ENCODE results near the gene CHST3. TPM values are rescaled to one million over a fixed set of nuclear protein-coding genes. Genes with fewer than 3 reads are reported as not detected.

The CHST3 gene
- total RNA-seq, 1 experiment from 2014 or later = 44.6 TPM

DNA sequence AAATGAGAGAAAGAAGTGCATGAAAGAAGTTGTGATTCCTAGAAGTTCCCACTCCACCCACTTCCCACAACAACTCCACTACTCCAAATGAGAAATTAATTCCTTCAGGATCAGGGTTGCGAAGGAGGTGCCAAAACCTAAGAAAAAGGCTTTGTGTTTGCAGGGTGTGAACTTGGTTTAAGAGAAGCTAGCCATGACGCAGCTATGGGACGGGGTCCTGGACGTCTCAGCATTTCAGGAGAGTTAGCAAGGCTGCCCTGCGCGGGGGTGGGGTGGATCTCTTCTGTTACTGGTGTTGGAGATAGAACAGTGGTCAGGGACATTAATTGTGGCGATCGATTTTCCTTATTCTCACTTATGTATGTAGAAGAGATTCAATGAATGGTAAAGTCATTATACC is 61.2 kb downstream of the CHST3 start:
- peaks cover 14% of the 10 kb centered on the region for H3K4me1 ChIP-seq (ENCODE audit: control insufficient read depth, insufficient read depth, low read length)
- H3K27ac ChIP-seq (ENCODE audit: low read length) = no peak overlapping the region
- no peaks in the 10 kb centered on the region for H3K9me3 ChIP-seq (ENCODE audit: control insufficient read depth, insufficient read depth, low read depth, low read length)
- ChIA-PET POLR2A (no interaction called here), CTCF (interaction anchor here (0.9 kb wide), 1 partner anchor 23 kb away, joined by 3 read pairs; no protein-coding TSS in a partner anchor)
- no peak overlapping the region for H3K4me3 ChIP-seq (ENCODE audit: low read depth in 2 of 2, low read length in 2 of 2)
- intact Hi-C loops (cut with micrococcal nuclease; ENCODE audit: unreplicated experiment) (no loop called here), in situ Hi-C loops (cut with HindIII; ENCODE audit: low pct_unique_long_range_greater_than_20kb, low sequenced_read_pairs) (no loop called here)
- DNase-seq (ENCODE audit: low read depth, low spot score) (no peak), ATAC-seq (no peak)
- H3K36me3 ChIP-seq (ENCODE audit: control insufficient read depth, insufficient read depth, low read length) = no peaks in the 10 kb centered on the region
- BruUV-seq (replicated peaks) = no TSS peak
- no peak for TF ChIP-seq POLR2AphosphoS5 (IDR thresholded peaks at IDR 0.05; ENCODE audit: low read depth, low read length)
- TF ChIP-seq CTCF (IDR thresholded peaks at IDR 0.05) = no peak
- no peak for TF ChIP-seq SIN3A (IDR thresholded peaks at IDR 0.05; ENCODE audit: borderline replicate concordance, insufficient read depth, low read depth, low read length)
- no peak for TF ChIP-seq TCF7L2 (IDR thresholded peaks at IDR 0.05; ENCODE audit: low read depth, low read length)
- TF ChIP-seq, protein P1, sequence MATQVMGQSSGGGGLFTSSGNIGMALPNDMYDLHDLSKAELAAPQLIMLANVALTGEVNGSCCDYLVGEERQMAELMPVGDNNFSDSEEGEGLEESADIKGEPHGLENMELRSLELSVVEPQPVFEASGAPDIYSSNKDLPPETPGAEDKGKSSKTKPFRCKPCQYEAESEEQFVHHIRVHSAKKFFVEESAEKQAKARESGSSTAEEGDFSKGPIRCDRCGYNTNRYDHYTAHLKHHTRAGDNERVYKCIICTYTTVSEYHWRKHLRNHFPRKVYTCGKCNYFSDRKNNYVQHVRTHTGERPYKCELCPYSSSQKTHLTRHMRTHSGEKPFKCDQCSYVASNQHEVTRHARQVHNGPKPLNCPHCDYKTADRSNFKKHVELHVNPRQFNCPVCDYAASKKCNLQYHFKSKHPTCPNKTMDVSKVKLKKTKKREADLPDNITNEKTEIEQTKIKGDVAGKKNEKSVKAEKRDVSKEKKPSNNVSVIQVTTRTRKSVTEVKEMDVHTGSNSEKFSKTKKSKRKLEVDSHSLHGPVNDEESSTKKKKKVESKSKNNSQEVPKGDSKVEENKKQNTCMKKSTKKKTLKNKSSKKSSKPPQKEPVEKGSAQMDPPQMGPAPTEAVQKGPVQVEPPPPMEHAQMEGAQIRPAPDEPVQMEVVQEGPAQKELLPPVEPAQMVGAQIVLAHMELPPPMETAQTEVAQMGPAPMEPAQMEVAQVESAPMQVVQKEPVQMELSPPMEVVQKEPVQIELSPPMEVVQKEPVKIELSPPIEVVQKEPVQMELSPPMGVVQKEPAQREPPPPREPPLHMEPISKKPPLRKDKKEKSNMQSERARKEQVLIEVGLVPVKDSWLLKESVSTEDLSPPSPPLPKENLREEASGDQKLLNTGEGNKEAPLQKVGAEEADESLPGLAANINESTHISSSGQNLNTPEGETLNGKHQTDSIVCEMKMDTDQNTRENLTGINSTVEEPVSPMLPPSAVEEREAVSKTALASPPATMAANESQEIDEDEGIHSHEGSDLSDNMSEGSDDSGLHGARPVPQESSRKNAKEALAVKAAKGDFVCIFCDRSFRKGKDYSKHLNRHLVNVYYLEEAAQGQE (IDR thresholded peaks at IDR 0.05; ENCODE audit: insufficient read depth in 1 of 2, low read depth in 2 of 2, low read length in 1 of 2) = no peak
- H3K27me3 ChIP-seq (ENCODE audit: control insufficient read depth, insufficient read depth, low read length) = no peaks in the 10 kb centered on the region

DNA sequence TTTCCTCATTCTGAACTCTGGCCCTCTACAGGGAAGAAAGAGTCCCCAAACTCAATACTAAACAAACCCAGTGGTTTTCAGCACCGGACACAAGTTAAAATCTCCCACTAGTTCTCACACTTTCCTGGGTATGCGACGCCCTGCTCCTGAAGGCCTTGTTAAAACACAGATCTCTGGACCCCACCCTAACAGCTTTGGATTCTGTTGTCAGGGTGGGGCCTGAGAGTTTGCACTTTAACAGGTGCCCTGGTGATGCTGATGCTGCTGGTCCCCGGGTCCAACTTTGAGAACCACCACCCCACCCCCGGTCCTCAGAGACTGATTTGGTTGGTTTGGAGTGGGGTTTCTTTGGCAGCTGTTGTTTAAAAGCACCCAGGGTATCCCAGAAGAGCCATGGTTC is 61.6 kb downstream of the CHST3 start:
- TF ChIP-seq CTCF (IDR thresholded peaks at IDR 0.05) (no peak), POLR2AphosphoS5 (IDR thresholded peaks at IDR 0.05; ENCODE audit: low read depth, low read length) (no peak), TCF7L2 (IDR thresholded peaks at IDR 0.05; ENCODE audit: low read depth, low read length) (no peak), SIN3A (IDR thresholded peaks at IDR 0.05; ENCODE audit: borderline replicate concordance, insufficient read depth, low read depth, low read length) (no peak)
- TF ChIP-seq, protein P1 (IDR thresholded peaks at IDR 0.05; ENCODE audit: insufficient read depth in 1 of 2, low read depth in 2 of 2, low read length in 1 of 2) = no peak
- Histone ChIP-seq H3K9me3 (ENCODE audit: control insufficient read depth, insufficient read depth, low read depth, low read length) (no peaks in the 10 kb centered on the region), H3K4me3 (ENCODE audit: low read depth in 2 of 2, low read length in 2 of 2) (no peak overlapping the region), H3K27me3 (ENCODE audit: control insufficient read depth, insufficient read depth, low read length) (no peaks in the 10 kb centered on the region), H3K36me3 (ENCODE audit: control insufficient read depth, insufficient read depth, low read length) (no peaks in the 10 kb centered on the region), H3K27ac (ENCODE audit: low read length) (no peak overlapping the region), H3K4me1 (ENCODE audit: control insufficient read depth, insufficient read depth, low read length) (peaks cover 18% of the 10 kb centered on the region)
- ATAC-seq = no peak
- BruUV-seq (replicated peaks) = no TSS peak
- DNase-seq (ENCODE audit: low read depth, low spot score) = no peak
- in situ Hi-C loops (cut with HindIII; ENCODE audit: low pct_unique_long_range_greater_than_20kb, low sequenced_read_pairs) (no loop called here), intact Hi-C loops (cut with micrococcal nuclease; ENCODE audit: unreplicated experiment) (no loop called here)
- ChIA-PET POLR2A (no interaction called here), CTCF (interaction anchor here (0.9 kb wide), 1 partner anchor 23 kb away, joined by 3 read pairs; no protein-coding TSS in a partner anchor)

All from Panc1 (cell line).